H9 (cell line): ENCODE data around the gene LATS2. TPM values are rescaled to one million over a fixed set of nuclear protein-coding genes. Genes with fewer than 3 reads are reported as not detected.

Source experiments
- DNase-seq: peaks from one replicate; pipeline ENCODE4 v3.0.0-alpha.2; 2017
- H2AFZ ChIP-seq: one replicate; pipeline ENCODE4 v1.6.1; 2013; ENCODE audit warnings: mild to moderate bottlenecking, low read length, control low read depth, moderate library complexity
- H2AK5ac ChIP-seq: 2 replicates; pipeline ENCODE4 v1.6.1; 2013; ENCODE audit warnings: low read length, control low read depth, mixed read lengths; ENCODE audit not compliant: insufficient read length
- H2BK120ac ChIP-seq: one replicate; pipeline ENCODE4 v1.6.1; 2013; ENCODE audit warnings: low read depth, mild to moderate bottlenecking, low read length, control low read depth, inconsistent platforms; ENCODE audit not compliant: poor library complexity, severe bottlenecking
- H2BK12ac ChIP-seq: 2 replicates; pipeline ENCODE4 v1.6.1; 2013; ENCODE audit warnings: low read length, control low read depth, mixed read lengths, low read depth; ENCODE audit not compliant: insufficient read length
- H2BK15ac ChIP-seq: 2 replicates; pipeline ENCODE4 v1.6.1; 2013; ENCODE audit warnings: low read depth, low read length, control low read depth
- H2BK20ac ChIP-seq: one replicate; pipeline ENCODE4 v1.6.1; 2013; ENCODE audit warnings: low read depth, mild to moderate bottlenecking, low read length, control low read depth, inconsistent platforms; ENCODE audit not compliant: poor library complexity, severe bottlenecking
- H2BK5ac ChIP-seq: 2 replicates; pipeline ENCODE4 v1.6.1; 2013; ENCODE audit warnings: low read length, control low read depth, mixed read lengths; ENCODE audit not compliant: insufficient read length
- H3K14ac ChIP-seq: 2 replicates; pipeline ENCODE4 v1.6.1; 2013; ENCODE audit warnings: low read length, control low read depth; ENCODE audit not compliant: insufficient read depth
- H3K18ac ChIP-seq: 2 replicates; pipeline ENCODE4 v1.6.1; 2013; ENCODE audit warnings: low read depth, mild to moderate bottlenecking, mixed read lengths, low read length, control low read depth; ENCODE audit not compliant: insufficient read length
- H3K23ac ChIP-seq: 2 replicates; pipeline ENCODE4 v1.6.1; 2013; ENCODE audit warnings: low read length, control low read depth, mixed read lengths, low read depth; ENCODE audit not compliant: insufficient read length
- H3K23me2 ChIP-seq: 2 replicates; pipeline ENCODE4 v1.6.1; 2013; ENCODE audit warnings: low read depth, mild to moderate bottlenecking, mixed read lengths, low read length, control low read depth; ENCODE audit not compliant: insufficient read length, poor library complexity, severe bottlenecking
- H3K27ac ChIP-seq: 2 replicates; pipeline ENCODE4 v1.5.1; 2013; ENCODE audit warnings: low read length, control low read depth, mixed read lengths, low read depth; ENCODE audit not compliant: insufficient read length
- H3K27me3 ChIP-seq: 2 replicates; pipeline ENCODE4 v1.6.1; 2013; ENCODE audit warnings: low read length, control low read depth, inconsistent platforms; ENCODE audit not compliant: insufficient read depth
- H3K4ac ChIP-seq: 2 replicates; pipeline ENCODE4 v1.6.1; 2013; ENCODE audit warnings: low read depth, mild to moderate bottlenecking, control low read depth, inconsistent platforms, low read length, moderate library complexity
- H3K4me1 ChIP-seq: 2 replicates; pipeline ENCODE4 v1.6.1; 2013; ENCODE audit warnings: low read length, control low read depth, inconsistent platforms; ENCODE audit not compliant: insufficient read depth
- H3K4me2 ChIP-seq: 2 replicates; pipeline ENCODE4 v1.6.1; 2013; ENCODE audit warnings: low read length, control low read depth, mixed read lengths; ENCODE audit not compliant: insufficient read length, insufficient read depth
- H3K56ac ChIP-seq: 2 replicates; pipeline ENCODE4 v1.6.1; 2013; ENCODE audit warnings: low read depth, mild to moderate bottlenecking, mixed read lengths, low read length, control low read depth; ENCODE audit not compliant: insufficient read length
- H3K79me1 ChIP-seq: 2 replicates; pipeline ENCODE4 v1.6.1; 2013; ENCODE audit warnings: low read depth, mild to moderate bottlenecking, moderate library complexity, low read length, control low read depth, inconsistent platforms; ENCODE audit not compliant: insufficient read depth, poor library complexity, severe bottlenecking
- H3K79me2 ChIP-seq: 2 replicates; pipeline ENCODE4 v1.6.1; 2013; ENCODE audit warnings: low read length, control low read depth, inconsistent platforms; ENCODE audit not compliant: insufficient read depth
- H3K9ac ChIP-seq: 2 replicates; pipeline ENCODE4 v1.6.1; 2013; ENCODE audit warnings: low read length, control low read depth, mixed read lengths; ENCODE audit not compliant: insufficient read length; ENCODE audit errors: extremely low read depth
- H3K9me3 ChIP-seq: one replicate; pipeline ENCODE4 v1.6.1; 2013; ENCODE audit warnings: low read depth, low read length, inconsistent platforms; ENCODE audit not compliant: control insufficient read depth
- H3T11ph ChIP-seq: one replicate; pipeline ENCODE4 v1.6.1; 2013; ENCODE audit warnings: mild to moderate bottlenecking, low read length, control low read depth, inconsistent platforms
- H4K20me1 ChIP-seq: one replicate; pipeline ENCODE4 v1.6.1; 2013; ENCODE audit not compliant: control insufficient read depth, insufficient read length, insufficient read depth
- H4K5ac ChIP-seq: 2 replicates; pipeline ENCODE4 v1.6.1; 2013; ENCODE audit warnings: low read depth, mild to moderate bottlenecking, mixed read lengths, low read length, control low read depth; ENCODE audit not compliant: insufficient read length
- H4K8ac ChIP-seq: replicated peaks from 2 replicates; pipeline ENCODE4 v1.6.1; 2013; ENCODE audit warnings: low read length, control low read depth, mixed read lengths, low read depth; ENCODE audit not compliant: insufficient read length
- H4K91ac ChIP-seq: 2 replicates; pipeline ENCODE4 v1.6.1; 2013; ENCODE audit warnings: low read depth, mild to moderate bottlenecking, moderate library complexity, mixed read lengths, low read length, control low read depth; ENCODE audit not compliant: insufficient read length
- H3K27ac Mint-ChIP-seq, 3 experiments: 2 replicates in 2 of 3; 3 replicates in 1 of 3; pipeline ENCODE4 v1.8.0; 2020 to 2021; ENCODE audit warnings: mixed read lengths in 3 of 3, mild to moderate bottlenecking in 1 of 3, moderate library complexity in 1 of 3
- H3K27me3 Mint-ChIP-seq: 2 replicates; pipeline ENCODE4 v1.8.0; 2021; ENCODE audit warnings: low read depth, mild to moderate bottlenecking, moderate library complexity, mixed read lengths
- H3K36me3 Mint-ChIP-seq, 3 experiments: 2 replicates in 2 of 3; 3 replicates in 1 of 3; pipeline ENCODE4 v1.8.0; 2020 to 2021; ENCODE audit warnings: low read depth in 3 of 3, mixed read lengths in 3 of 3; ENCODE audit not compliant: insufficient read depth in 1 of 3
- H3K4me1 Mint-ChIP-seq, 2 experiments: 2 replicates each; pipeline ENCODE4 v1.8.0; 2020; ENCODE audit warnings: mixed read lengths in 2 of 2
- H3K4me3 Mint-ChIP-seq, 2 experiments: 2 replicates in 1 of 2; 3 replicates in 1 of 2; pipeline ENCODE4 v1.8.0; 2020 to 2021; ENCODE audit warnings: mild to moderate bottlenecking in 2 of 2, mixed read lengths in 2 of 2, moderate library complexity in 1 of 2
- H3K9me3 Mint-ChIP-seq, 2 experiments: 2 replicates in 1 of 2; 3 replicates in 1 of 2; pipeline ENCODE4 v1.8.0; 2020; ENCODE audit warnings: mild to moderate bottlenecking in 2 of 2, mixed read lengths in 2 of 2, moderate library complexity in 1 of 2
- WGBS: extraction: QIAGEN DNeasy Blood & Tissue Kit; methylation state at CpG from one replicate; pipeline ENCODE4 v1.1.7; 2013; ENCODE audit warnings: missing lambda C conversion rate, low lambda C conversion rate, mixed read lengths; ENCODE audit not compliant: insufficient read length; ENCODE audit errors: extremely low coverage; 5-methylcytosine and 5-hydroxymethylcytosine counted together
- total RNA-seq: library from RNA; stranded (reverse); gene quantifications from 2 replicates; pipeline ENCODE4 v1.2.1, GENCODE V29; 2021
- TF ChIP-seq, protein P1 (sequence below): fragments of 200-600 bp; sonication (generic); conservative IDR thresholded peaks from 3 replicates; pipeline ENCODE4 v1.8.0; 2021; ENCODE audit warnings: antibody characterized with exemption, mild to moderate bottlenecking

The LATS2 gene
- total RNA-seq, 1 experiment from 2014 or later, result 20.0 TPM

DNA sequence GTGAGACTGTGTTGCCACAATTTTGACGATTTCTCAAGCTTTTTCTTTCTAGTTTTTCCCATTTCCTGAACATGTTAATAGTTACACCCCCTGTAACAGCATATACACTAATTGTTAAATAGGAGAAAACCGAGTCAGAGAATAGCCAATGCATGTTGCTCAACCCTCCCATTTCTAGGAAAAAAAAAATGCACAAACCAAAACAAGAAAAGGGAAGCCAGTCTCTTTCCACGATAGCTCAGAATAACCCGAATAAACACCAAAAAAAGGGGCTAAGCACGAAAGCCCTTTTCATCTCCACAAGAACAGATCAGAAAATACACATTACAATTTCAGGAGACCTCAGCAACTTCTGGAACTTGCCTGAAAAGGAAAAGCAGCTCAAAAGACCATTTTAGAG lies 16.3 kb downstream of the LATS2 start:
- Histone ChIP-seq H3K79me2 (peaks cover 33% of the 10 kb centered on the region; the same call in 1 of the 2 replicates), H3K56ac (no peak overlapping the region), H3K9me3 (no peaks in the 10 kb centered on the region), H2BK20ac (no peak overlapping the region), H4K91ac (no peak overlapping the region), H3K9ac (no peak overlapping the region), H4K5ac (no peak overlapping the region), H3K4me2 (no peak overlapping the region), H3T11ph (no peak overlapping the region), H2BK120ac (no peak overlapping the region), H2BK5ac (no peak overlapping the region), H3K27ac (no peak overlapping the region), H2AK5ac (no peak overlapping the region), H2BK15ac (no peak overlapping the region), H3K27me3 (no peaks in the 10 kb centered on the region), H3K79me1 (peaks cover 7% of the 10 kb centered on the region), H2BK12ac (no peak overlapping the region), H3K4me1 (peaks cover 3% of the 10 kb centered on the region; the same call in 1 of the 2 replicates), H3K23me2 (no peaks in the 10 kb centered on the region), H4K8ac (no peak overlapping the region), H3K4ac (no peak overlapping the region), H3K23ac (no peak overlapping the region), H4K20me1 (peaks cover 3% of the 10 kb centered on the region), H2AFZ (no peak overlapping the region), H3K14ac (no peak overlapping the region), H3K18ac (no peak overlapping the region)
- TF ChIP-seq, protein P1, sequence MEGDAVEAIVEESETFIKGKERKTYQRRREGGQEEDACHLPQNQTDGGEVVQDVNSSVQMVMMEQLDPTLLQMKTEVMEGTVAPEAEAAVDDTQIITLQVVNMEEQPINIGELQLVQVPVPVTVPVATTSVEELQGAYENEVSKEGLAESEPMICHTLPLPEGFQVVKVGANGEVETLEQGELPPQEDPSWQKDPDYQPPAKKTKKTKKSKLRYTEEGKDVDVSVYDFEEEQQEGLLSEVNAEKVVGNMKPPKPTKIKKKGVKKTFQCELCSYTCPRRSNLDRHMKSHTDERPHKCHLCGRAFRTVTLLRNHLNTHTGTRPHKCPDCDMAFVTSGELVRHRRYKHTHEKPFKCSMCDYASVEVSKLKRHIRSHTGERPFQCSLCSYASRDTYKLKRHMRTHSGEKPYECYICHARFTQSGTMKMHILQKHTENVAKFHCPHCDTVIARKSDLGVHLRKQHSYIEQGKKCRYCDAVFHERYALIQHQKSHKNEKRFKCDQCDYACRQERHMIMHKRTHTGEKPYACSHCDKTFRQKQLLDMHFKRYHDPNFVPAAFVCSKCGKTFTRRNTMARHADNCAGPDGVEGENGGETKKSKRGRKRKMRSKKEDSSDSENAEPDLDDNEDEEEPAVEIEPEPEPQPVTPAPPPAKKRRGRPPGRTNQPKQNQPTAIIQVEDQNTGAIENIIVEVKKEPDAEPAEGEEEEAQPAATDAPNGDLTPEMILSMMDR, result no peak
- Mint-ChIP-seq H3K27me3 (no peaks in the 10 kb centered on the region), H3K4me3 (no peak overlapping the region), H3K36me3 (peaks cover 21 to 47% (median 45%) of the 10 kb centered on the region in 3 experiments; a peak in 6 of 7 replicates), H3K9me3 (no peaks in the 10 kb centered on the region), H3K4me1 (peaks cover 32 to 37% of the 10 kb centered on the region in 2 experiments), H3K27ac (peak overlapping the region in 1 of 3 experiments; percentile 62; a peak in 2 of 7 replicates)
- no CpG with 5 or more reads among the region's 5 CpGs for WGBS
- no peak for DNase-seq
